Thyroid gland (tissue), 4 donors: ENCODE data around the gene MKNK1.

Experiments
- CTCF ChIP-seq, 6 experiments: fragments of 200-600 bp in 3 of 6; fragments of 450-650 bp in 3 of 6; sonication (generic) in 3 of 6; IDR thresholded peaks; one replicate each; pipeline ENCODE4 v1.5.1; 2016 to 2019; ENCODE audit warnings: antibody characterized with exemption in 6 of 6, mild to moderate bottlenecking in 2 of 6, inconsistent platforms in 1 of 6, moderate library complexity in 1 of 6
- POLR2A ChIP-seq, 2 donors: fragments of 450-650 bp; IDR thresholded peaks; one replicate each; pipeline ENCODE4 v1.6.1; 2017; ENCODE audit warnings: antibody characterized with exemption in 2 of 2, mild to moderate bottlenecking in 2 of 2, moderate library complexity in 1 of 2

- TF ChIP-seq CTCF (IDR thresholded peaks at IDR 0.05), result no peak
- no peak for TF ChIP-seq POLR2A (IDR thresholded peaks at IDR 0.05)
These were observed 90.5 kb downstream of the MKNK1 start for GRCh38 chr1:46513536-46513935.
